Right lobe of liver (tissue), 6 donors: ENCODE results near the gene CIB2. TPM values are rescaled to one million over a fixed set of nuclear protein-coding genes. Genes with fewer than 3 reads are reported as not detected.

Experiments
- ATAC-seq, 4 donors: fragments of 200-7000 bp; cut with Tn5 transposase; one replicate each; pipeline ENCODE4 v1.9.1; 2020; ENCODE audit warnings: mild to moderate bottlenecking in 4 of 4, moderate library complexity in 4 of 4
- DNase-seq, 3 donors: peaks; one replicate each; pipeline ENCODE4 v3.0.0-alpha.2; 2020
- H3K27ac ChIP-seq, 3 donors: fragments of 200-600 bp; one replicate each; pipeline ENCODE4 v1.8.0; 2022
- H3K27me3 ChIP-seq, 2 donors: fragments of 200-600 bp; one replicate each; pipeline ENCODE4 v1.8.0; 2022
- H3K36me3 ChIP-seq, 4 donors: fragments of 200-600 bp; sonication (generic) in 1 of 4; one replicate each; pipeline versions ENCODE4 v1.5.1 to v1.8.0; 2017 to 2022; ENCODE audit warnings: control low read depth in 1 of 4
- H3K4me1 ChIP-seq, 4 donors: fragments of 200-600 bp; sonication (generic) in 1 of 4; one replicate each; pipeline versions ENCODE4 v1.5.1 to v1.8.0; 2017 to 2022; ENCODE audit warnings: control low read depth in 1 of 4
- H3K4me3 ChIP-seq, 3 donors: fragments of 200-600 bp; one replicate each; pipeline ENCODE4 v1.8.0; 2022
- H3K9me3 ChIP-seq, 4 donors: fragments of 200-600 bp; sonication (generic) in 1 of 4; one replicate each; pipeline versions ENCODE4 v1.5.1 to v1.8.0; 2017 to 2022; ENCODE audit warnings: control low read depth in 1 of 4
- POLR2A ChIP-seq: fragments of 450-650 bp; IDR thresholded peaks from one replicate; pipeline ENCODE4 v1.6.1; 2017; ENCODE audit warnings: antibody characterized with exemption, mild to moderate bottlenecking
- WGBS: methylation state at CpG from one replicate; pipeline ENCODE4 v1.1.6; 2018; ENCODE audit warnings: low coverage, low lambda C conversion rate; ENCODE audit not compliant: insufficient coverage; ENCODE audit errors: missing lambda C conversion rate; 5-methylcytosine and 5-hydroxymethylcytosine counted together
- intact Hi-C, 2 donors: fragments of 100-400 bp; cut with DNase I; formaldehyde crosslinking; loops; one replicate each; pipeline versions ENCODE4 v1.11.2 to v1.14.1; 2022
- total RNA-seq, 6 experiments: library from RNA; depleted of rRNA in 2 of 6; stranded (reverse); fragments of >200 nt in 2 of 6; fragmentation: NEBNext Ultra II Directional in 3 of 6; extraction: Animal tissue kit (Norgen Biotek cat#: 25700) in 3 of 6; gene quantifications; one replicate each; pipeline versions ENCODE4 v1.1.0 to v1.2.4, GENCODE V29; 2016 to 2023
- TF ChIP-seq, protein P1 (sequence below), 4 donors: fragments of 200-600 bp in 3 of 4; fragments of 450-650 bp in 1 of 4; IDR thresholded peaks; one replicate each; pipeline versions ENCODE4 v1.5.1 to v1.8.0; 2016 to 2022; ENCODE audit warnings: antibody characterized with exemption in 4 of 4, mild to moderate bottlenecking in 2 of 4
- donor health status: DM: no; HTN: yes; CAD: no.
- donor health status: DM: no; HTN: no; CAD: no.
- donor health status: DM: no; HTN: no; CAD: no.
- donor health status: DM: no; HTN: yes; CAD: no.
- donor health status: DM: no; HTN: yes; CAD: no.

CIB2 gene
- total RNA-seq, 6 experiments from 2014 or later = 0.22 to 1.3 (median 0.74) TPM; not detected in 1

DNA sequence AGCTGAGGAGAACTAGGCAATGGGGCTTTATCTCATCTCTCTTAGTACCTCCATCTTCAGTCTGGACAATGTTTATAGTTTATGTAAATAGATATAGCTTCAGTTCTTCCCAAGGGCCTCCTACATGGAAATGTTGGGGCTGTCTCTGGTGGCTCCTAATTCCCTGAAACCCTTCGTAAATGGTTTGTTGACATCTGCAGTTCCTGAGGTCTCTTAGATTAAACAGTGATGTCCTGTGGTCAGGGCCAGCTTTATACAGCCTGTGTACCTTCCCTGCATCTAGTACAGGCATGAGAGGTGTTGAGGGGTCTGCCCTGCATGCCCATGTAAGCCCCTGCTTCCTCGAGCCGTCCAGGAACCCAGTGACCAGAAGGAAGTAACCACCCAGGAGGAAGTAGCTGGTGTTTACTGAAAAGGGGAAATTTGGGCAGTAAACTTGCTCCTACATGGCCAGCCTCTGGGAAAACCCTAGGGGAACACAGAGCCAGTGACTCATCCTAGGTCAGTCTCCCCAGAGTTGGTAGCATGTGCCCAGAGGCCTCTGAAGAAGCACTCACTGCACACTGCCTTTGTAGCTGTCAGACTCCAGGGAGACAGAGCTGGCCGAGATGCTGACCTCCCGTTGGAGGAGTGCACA is 49.0 kb downstream of the CIB2 start:
- Histone ChIP-seq H3K36me3 (no peaks in the 10 kb centered on the region), H3K9me3 (no peaks in the 10 kb centered on the region), H3K4me3 (no peak overlapping the region), H3K27ac (no peak overlapping the region), H3K27me3 (no peaks in the 10 kb centered on the region), H3K4me1 (peaks cover 0 to 6% (median 0%) of the 10 kb centered on the region in 4 donors)
- intact Hi-C loops = no loop called here
- TF ChIP-seq, protein P1, sequence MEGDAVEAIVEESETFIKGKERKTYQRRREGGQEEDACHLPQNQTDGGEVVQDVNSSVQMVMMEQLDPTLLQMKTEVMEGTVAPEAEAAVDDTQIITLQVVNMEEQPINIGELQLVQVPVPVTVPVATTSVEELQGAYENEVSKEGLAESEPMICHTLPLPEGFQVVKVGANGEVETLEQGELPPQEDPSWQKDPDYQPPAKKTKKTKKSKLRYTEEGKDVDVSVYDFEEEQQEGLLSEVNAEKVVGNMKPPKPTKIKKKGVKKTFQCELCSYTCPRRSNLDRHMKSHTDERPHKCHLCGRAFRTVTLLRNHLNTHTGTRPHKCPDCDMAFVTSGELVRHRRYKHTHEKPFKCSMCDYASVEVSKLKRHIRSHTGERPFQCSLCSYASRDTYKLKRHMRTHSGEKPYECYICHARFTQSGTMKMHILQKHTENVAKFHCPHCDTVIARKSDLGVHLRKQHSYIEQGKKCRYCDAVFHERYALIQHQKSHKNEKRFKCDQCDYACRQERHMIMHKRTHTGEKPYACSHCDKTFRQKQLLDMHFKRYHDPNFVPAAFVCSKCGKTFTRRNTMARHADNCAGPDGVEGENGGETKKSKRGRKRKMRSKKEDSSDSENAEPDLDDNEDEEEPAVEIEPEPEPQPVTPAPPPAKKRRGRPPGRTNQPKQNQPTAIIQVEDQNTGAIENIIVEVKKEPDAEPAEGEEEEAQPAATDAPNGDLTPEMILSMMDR (IDR thresholded peaks at IDR 0.05) = no peak
- no peak for TF ChIP-seq POLR2A
- WGBS = 75% methylated on average over 2 of the region's 5 CpGs
- ATAC-seq (peak in 3 of 4 donors; percentile 23 to 57 (median 44)), DNase-seq (no peak)

DNA sequence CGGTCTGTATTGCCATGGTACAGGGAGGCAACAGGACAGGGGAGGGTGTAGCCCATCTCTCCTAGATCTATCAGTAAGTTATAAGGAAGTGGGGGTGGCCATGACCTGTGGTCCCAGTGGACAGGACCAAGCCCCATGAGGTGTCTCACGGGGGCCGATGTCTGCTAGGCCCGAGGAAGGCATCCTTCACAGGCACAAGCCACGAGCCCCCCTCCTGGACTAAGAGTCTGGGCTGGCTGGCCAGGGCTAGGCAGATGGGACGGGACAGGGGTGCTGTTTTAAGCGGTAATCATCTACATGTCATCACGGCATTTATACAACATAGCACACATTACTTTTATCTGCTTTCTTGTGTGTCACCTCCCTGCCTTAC is 51.2 kb downstream of the CIB2 start:
- no peak for DNase-seq
- no peak for ATAC-seq
- Histone ChIP-seq H3K4me3 (no peak overlapping the region), H3K36me3 (no peaks in the 10 kb centered on the region), H3K9me3 (no peaks in the 10 kb centered on the region), H3K27me3 (no peaks in the 10 kb centered on the region), H3K4me1 (peaks cover 0 to 19% (median 3%) of the 10 kb centered on the region in 4 donors), H3K27ac (no peak overlapping the region)
- intact Hi-C loops = no loop called here
- WGBS = 98% methylated on average over 6 of the region's 8 CpGs
- TF ChIP-seq, protein P1 (IDR thresholded peaks at IDR 0.05) = no peak
- no peak for TF ChIP-seq POLR2A

DNA sequence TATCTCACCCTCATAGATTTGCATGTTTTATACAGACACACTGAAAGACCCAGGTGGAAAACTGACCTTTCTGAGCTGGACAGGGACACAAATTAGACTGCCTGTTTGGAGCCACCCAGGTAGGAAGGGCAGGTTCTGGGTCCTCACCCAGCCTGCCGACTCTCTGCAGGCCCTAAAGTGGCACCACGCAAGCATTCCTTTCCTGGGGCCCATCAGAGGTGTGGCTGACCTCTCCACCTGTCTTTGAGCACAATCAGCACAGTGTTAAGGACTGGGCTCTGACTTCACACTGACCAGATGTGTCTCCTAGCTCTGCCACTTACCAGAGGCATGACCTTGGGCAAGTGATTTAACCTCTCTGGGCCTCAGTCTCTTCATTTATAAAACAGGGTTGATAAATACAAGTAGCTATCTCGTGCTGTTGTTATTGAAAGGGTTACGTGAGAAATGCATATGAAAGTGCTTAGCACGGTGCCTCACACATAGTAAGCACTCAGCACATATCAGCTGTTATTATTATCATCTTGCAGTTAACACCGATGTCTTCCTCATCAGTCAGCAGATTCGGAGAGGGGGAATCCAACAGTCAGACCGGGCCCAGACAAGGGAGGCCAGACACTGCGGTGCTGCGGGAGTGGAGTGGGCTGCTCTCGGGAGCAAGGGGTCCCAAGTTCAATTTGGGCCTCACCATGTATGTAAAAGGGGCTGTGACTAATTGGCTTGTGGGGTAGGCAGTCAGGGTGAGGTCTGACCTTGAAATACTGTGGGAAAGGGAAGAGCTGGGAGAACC is 51.8 kb downstream of the CIB2 start:
- ATAC-seq (no peak), DNase-seq (no peak)
- H3K36me3 ChIP-seq = no peaks in the 10 kb centered on the region
- H3K9me3 ChIP-seq = no peaks in the 10 kb centered on the region
- H3K27me3 ChIP-seq = no peaks in the 10 kb centered on the region
- H3K4me3 ChIP-seq = no peak overlapping the region
- H3K4me1 ChIP-seq = peaks cover 0 to 22% (median 4%) of the 10 kb centered on the region in 4 donors
- H3K27ac ChIP-seq = no peak overlapping the region
- TF ChIP-seq, protein P1 (IDR thresholded peaks at IDR 0.05) = no peak
- TF ChIP-seq POLR2A = no peak
- WGBS = 86% methylated on average over 9 of the region's 11 CpGs
- intact Hi-C loops = no loop called here

DNA sequence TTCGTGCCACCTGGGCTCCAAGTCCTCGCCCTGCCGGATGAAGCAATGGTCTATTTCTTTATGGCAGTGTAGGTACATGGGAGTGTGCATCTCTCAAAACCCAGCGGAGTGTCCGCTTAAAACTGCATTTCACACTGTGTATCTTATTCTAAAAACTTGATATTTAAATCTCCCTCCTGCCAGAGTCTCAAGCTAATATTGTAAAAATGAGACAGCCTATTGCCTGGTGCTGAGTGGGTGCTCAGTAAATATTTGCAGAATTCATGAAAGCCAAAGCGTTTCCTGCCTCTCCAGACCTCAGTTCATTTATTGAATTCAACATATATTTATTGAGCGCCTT is 53.4 kb downstream of the CIB2 start:
- 29% methylated on average over 4 of the region's 7 CpGs for WGBS
- H3K4me3 ChIP-seq = peak overlapping the region; percentile 24 to 99 (median 48)
- ATAC-seq = peak in 1 of 4 donors; percentile 9
- H3K36me3 ChIP-seq = no peaks in the 10 kb centered on the region
- no peaks in the 10 kb centered on the region for H3K9me3 ChIP-seq
- H3K27ac ChIP-seq = peak overlapping the region in 1 of 3 donors; percentile 95
- no peak for DNase-seq
- intact Hi-C loops = no loop called here
- H3K4me1 ChIP-seq = peaks cover 0 to 31% (median 8%) of the 10 kb centered on the region in 4 donors
- no peaks in the 10 kb centered on the region for H3K27me3 ChIP-seq
- TF ChIP-seq, protein P1 (IDR thresholded peaks at IDR 0.05) = no peak
- TF ChIP-seq POLR2A = no peak
